OCI-LY3 (cell line): Measurements from ENCODE around the gene IER3.

Experiments used
- CTCF ChIP-seq: fragments of 200-600, 300-600 bp; sonication (generic); IDR thresholded peaks from 2 replicates; pipeline ENCODE4 v1.5.1; 2014; ENCODE audit warnings: antibody characterized with exemption, low read length, low read depth
- EZH2phosphoT487 ChIP-seq: fragments of 200-600 bp; shearing (Covaris generic); IDR thresholded peaks from 2 replicates; pipeline ENCODE4 v1.6.1; 2018; ENCODE audit warnings: antibody characterized with exemption, mixed run types, low read depth

GRCh38 chr6:30730601-30731435, 13.5 kb downstream of the IER3 start:
- TF ChIP-seq EZH2phosphoT487 (no peak), CTCF (peak; percentile 64)
